Mucosa of stomach (tissue), 1 donor: ENCODE data around the gene HBEGF.
A peak's percentile ranks its signal among the peaks of the same experiment; 100 is the strongest.

Experiments
- H3K27me3 ChIP-seq: one replicate; pipeline ENCODE4 v1.7.0; 2013; ENCODE audit warnings: mild to moderate bottlenecking, low read length; ENCODE audit not compliant: control insufficient read depth, insufficient read depth
- H3K36me3 ChIP-seq: one replicate; pipeline ENCODE4 v1.7.0; 2013; ENCODE audit warnings: low read length; ENCODE audit not compliant: control insufficient read depth, insufficient read depth
- H3K4me1 ChIP-seq: one replicate; pipeline ENCODE4 v1.7.0; 2013; ENCODE audit warnings: mild to moderate bottlenecking, low read length; ENCODE audit not compliant: control insufficient read depth, insufficient read depth
- H3K4me3 ChIP-seq: one replicate; pipeline ENCODE4 v1.7.0; 2013; ENCODE audit warnings: low read length
- H3K9ac ChIP-seq: one replicate; pipeline ENCODE4 v1.7.0; 2013; ENCODE audit warnings: mild to moderate bottlenecking, low read length, moderate library complexity
- H3K9me3 ChIP-seq: one replicate; pipeline ENCODE4 v1.7.0; 2013; ENCODE audit warnings: mild to moderate bottlenecking, low read length, moderate library complexity; ENCODE audit not compliant: control insufficient read depth
- donor health status: Pancreatic carcinoma.

HBEGF gene

DNA sequence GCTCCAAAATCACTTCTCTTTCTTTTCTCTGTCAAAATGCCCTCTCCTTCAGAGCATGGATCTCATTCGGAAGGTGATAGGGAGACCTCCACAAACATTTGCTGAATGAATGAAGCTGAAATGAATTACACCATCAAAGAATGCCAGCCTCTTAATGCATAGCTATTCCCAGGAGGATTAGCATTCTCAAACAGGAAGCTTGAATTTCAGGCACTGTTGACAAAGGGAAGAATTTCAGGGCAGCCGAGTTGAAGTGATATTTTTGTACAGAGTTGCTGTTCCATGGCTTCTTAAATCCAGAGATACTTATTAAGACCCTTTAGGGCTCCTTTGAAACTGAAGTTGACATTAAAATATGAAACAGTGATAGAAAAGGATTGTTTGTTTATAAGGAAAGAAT, 18.8 kb downstream of the HBEGF start:
- no peaks in the 10 kb centered on the region for H3K27me3 ChIP-seq

GRCh38 chr5:140325486-140325885, 20.9 kb downstream of the HBEGF start:
- Histone ChIP-seq H3K9ac (no peak overlapping the region), H3K4me1 (peaks cover 21% of the 10 kb centered on the region), H3K9me3 (no peaks in the 10 kb centered on the region)

More for the DNA sequence above, 18.8 kb downstream of the HBEGF start:
- H3K9ac ChIP-seq: no peak overlapping the region
- peaks cover 31% of the 10 kb centered on the region for H3K4me1 ChIP-seq
- no peaks in the 10 kb centered on the region for H3K9me3 ChIP-seq
- no peaks in the 10 kb centered on the region for H3K36me3 ChIP-seq
- no peak overlapping the region for H3K4me3 ChIP-seq

GRCh38 chr5:140324617-140325241, 21.7 kb downstream of the HBEGF start:
- H3K9ac ChIP-seq: no peak overlapping the region
- H3K4me3 ChIP-seq: no peak overlapping the region
- H3K27me3 ChIP-seq: no peaks in the 10 kb centered on the region
- H3K4me1 ChIP-seq: peaks cover 21% of the 10 kb centered on the region
- H3K9me3 ChIP-seq: no peaks in the 10 kb centered on the region
- H3K36me3 ChIP-seq: no peaks in the 10 kb centered on the region

More at GRCh38 chr5:140325486-140325885, 20.9 kb downstream of the HBEGF start:
- Histone ChIP-seq H3K27me3 (no peaks in the 10 kb centered on the region), H3K4me3 (no peak overlapping the region), H3K36me3 (no peaks in the 10 kb centered on the region)

DNA sequence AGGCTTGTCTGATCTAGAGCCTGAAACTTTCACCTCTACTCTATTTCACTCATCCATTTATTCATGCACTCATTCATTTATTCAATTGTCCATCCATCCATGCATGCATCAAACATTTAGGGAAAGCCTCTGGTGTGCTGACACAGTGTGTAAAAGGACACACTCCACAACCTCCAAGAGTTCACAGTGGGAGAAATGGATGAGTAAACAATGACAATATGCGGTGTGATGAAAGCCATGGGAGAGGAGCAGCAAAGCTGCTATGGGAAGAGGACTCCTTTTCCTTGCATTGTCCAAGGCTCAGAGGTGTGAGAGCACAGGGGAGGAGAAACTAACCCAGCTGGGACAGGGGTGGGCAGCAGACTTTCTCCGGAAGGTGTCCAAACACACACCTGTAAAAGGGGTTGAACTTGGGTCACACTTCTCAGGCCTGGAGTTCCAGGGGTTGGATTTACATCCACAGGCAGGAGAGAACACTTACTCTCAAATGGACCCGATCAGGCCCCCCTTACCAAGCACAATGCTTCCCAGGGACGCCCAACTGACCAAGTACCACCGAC, 22.3 kb downstream of the HBEGF start:
- H3K4me1 ChIP-seq: peaks cover 21% of the 10 kb centered on the region
- H3K36me3 ChIP-seq: no peaks in the 10 kb centered on the region
- no peak overlapping the region for H3K9ac ChIP-seq

GRCh38 chr5:140322751-140323731, 23.4 kb downstream of the HBEGF start:
- no peaks in the 10 kb centered on the region for H3K36me3 ChIP-seq
- H3K9me3 ChIP-seq: no peaks in the 10 kb centered on the region
- H3K4me3 ChIP-seq: no peak overlapping the region
- no peaks in the 10 kb centered on the region for H3K27me3 ChIP-seq
- H3K9ac ChIP-seq: peak overlapping the region; percentile 5
- H3K4me1 ChIP-seq: peaks cover 28% of the 10 kb centered on the region

More for the DNA sequence above, 22.3 kb downstream of the HBEGF start:
- Histone ChIP-seq H3K4me3 (no peak overlapping the region), H3K9me3 (no peaks in the 10 kb centered on the region), H3K27me3 (no peaks in the 10 kb centered on the region)

- H3K4me3 ChIP-seq: no peak overlapping the region
- H3K27me3 ChIP-seq: no peaks in the 10 kb centered on the region
- no peaks in the 10 kb centered on the region for H3K36me3 ChIP-seq
- H3K9me3 ChIP-seq: no peaks in the 10 kb centered on the region
- H3K4me1 ChIP-seq: peaks cover 28% of the 10 kb centered on the region
- no peak overlapping the region for H3K9ac ChIP-seq
Measured at GRCh38 chr5:140321796-140322195, 24.6 kb downstream of the HBEGF start.

DNA sequence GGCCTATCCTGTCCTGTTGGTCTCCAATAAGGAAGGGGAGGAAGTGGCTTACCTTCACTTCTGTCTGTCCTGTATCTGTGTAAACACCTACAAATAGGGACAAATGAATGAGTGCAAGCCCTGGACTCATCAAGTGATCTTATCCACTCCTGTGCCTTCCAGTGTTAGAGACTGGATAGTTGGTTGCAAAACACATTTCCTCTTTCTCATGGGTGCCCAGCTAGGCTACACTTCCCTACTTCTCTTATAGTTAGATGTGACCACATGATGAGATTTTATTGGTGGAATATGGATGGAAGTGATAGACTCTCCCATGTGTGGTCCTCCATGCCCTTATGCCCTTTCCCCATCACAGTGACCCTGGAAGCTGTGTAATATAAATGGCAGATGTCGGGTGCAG, 26.6 kb downstream of the HBEGF start:
- Histone ChIP-seq H3K4me3 (no peak overlapping the region), H3K4me1 (peaks cover 28% of the 10 kb centered on the region), H3K9me3 (no peaks in the 10 kb centered on the region), H3K9ac (no peak overlapping the region), H3K36me3 (no peaks in the 10 kb centered on the region), H3K27me3 (no peaks in the 10 kb centered on the region)

DNA sequence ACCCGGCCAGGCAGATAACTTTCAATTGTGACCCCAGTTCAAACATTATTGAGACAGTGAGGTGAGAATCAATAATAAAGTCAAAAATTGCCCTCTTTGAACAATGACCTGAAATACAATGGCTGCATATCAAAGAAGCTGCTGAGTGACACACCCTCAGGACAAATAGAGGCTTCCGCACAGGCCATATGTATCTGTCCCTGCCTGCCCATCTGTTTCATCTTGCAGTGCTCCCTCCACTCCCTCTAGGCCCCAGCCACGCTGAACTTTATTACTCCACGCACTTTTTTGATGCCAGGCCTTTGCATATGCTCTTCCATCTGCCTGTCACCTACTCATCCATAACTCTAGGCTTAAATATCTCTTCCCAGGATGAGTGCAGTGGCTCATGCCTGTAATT, 27.6 kb downstream of the HBEGF start:
- Histone ChIP-seq H3K27me3 (no peaks in the 10 kb centered on the region), H3K36me3 (no peaks in the 10 kb centered on the region), H3K9me3 (no peaks in the 10 kb centered on the region), H3K9ac (no peak overlapping the region), H3K4me3 (no peak overlapping the region), H3K4me1 (peaks cover 22% of the 10 kb centered on the region)

- Histone ChIP-seq H3K4me3 (no peak overlapping the region), H3K27me3 (no peaks in the 10 kb centered on the region), H3K9ac (no peak overlapping the region), H3K4me1 (peaks cover 12% of the 10 kb centered on the region), H3K36me3 (no peaks in the 10 kb centered on the region), H3K9me3 (no peaks in the 10 kb centered on the region)
Measured at GRCh38 chr5:140317859-140318258, 28.5 kb downstream of the HBEGF start.

GRCh38 chr5:140312791-140313189, 33.6 kb downstream of the HBEGF start:
- Histone ChIP-seq H3K9me3 (no peaks in the 10 kb centered on the region), H3K4me3 (no peak overlapping the region), H3K27me3 (no peaks in the 10 kb centered on the region), H3K36me3 (no peaks in the 10 kb centered on the region), H3K4me1 (peaks cover 9% of the 10 kb centered on the region), H3K9ac (no peak overlapping the region)

- Histone ChIP-seq H3K9ac (no peak overlapping the region), H3K9me3 (no peaks in the 10 kb centered on the region), H3K4me1 (peaks cover 9% of the 10 kb centered on the region), H3K4me3 (no peak overlapping the region), H3K36me3 (no peaks in the 10 kb centered on the region), H3K27me3 (no peaks in the 10 kb centered on the region)
Measured at GRCh38 chr5:140312067-140312790, 34.2 kb downstream of the HBEGF start.
